HG02759 (cell line): ENCODE data around the gene AGTRAP.

Experiments
- ATAC-seq: cut with Tn5 transposase; IDR thresholded peaks from one replicate; pipeline ENCODE4 v1.9.1; 2021; ENCODE audit warnings: mild to moderate bottlenecking, moderate library complexity; ENCODE audit not compliant: unreplicated experiment

AGTRAP gene

DNA sequence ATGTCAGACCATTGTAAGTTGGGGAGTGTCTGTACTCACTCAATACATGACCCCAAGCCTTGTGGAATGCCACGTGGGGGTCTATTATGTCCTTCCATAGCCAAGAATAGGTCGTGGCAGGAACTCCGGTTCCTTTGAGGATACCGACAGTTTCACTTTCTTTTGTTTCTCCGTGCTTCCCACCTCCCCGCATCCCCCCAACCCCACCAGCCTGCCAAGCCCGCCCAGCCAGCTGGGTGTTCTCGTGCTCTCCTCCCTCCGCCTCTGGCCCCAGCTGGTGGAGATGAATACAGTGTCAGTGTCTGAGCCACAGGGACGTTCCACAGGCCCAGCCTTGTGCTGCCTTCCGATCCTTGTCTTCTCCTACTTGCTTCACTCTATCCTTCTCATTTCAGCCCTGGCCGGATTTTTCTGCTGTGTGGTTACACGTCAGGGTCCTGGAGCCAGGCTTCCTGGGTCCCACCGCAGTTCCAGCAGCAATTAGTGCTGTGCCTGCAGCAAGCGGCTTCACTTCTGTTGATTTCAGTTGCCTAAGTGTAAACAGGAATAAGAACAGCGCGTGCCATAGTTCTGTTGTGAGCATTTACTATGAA lies 4.1 kb upstream of the AGTRAP start:
- no peak for ATAC-seq

DNA sequence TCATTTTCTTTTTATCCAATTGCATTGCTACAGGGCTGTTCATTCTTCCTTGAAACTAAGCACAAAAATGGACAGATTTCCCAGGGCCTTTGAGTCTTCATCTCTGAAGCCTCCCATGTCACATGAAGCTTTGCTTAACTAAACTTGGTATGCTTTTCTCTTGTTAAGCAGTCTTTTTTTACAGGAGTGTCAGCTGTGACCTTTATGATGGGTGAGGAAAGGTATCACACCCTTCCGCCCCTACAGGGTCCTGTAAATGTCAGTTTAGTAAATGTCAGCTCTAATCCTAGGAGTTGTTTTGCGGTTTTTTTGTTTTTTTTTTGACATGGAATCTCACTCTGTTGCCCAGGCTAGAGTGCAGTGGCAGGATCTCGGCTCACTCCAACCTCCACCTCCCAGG lies 2.6 kb upstream of the AGTRAP start:
- no peak for ATAC-seq

DNA sequence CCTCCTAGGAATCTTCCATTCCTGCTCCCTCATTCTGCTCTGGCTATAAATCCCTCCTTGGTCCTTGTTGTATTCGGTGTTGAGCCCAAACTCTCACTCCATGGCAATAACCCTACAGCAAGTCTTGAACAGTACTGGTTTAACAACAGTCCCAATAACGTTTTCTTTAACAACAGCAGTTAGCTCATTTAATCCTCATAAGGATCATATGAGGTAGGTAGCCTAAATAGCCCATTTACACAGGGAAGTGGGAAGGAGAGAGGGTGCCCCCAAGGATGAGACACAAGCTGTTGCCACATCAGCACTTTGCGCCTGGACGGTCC lies 444 bp upstream of the AGTRAP start:
- ATAC-seq = peak; percentile 4

DNA sequence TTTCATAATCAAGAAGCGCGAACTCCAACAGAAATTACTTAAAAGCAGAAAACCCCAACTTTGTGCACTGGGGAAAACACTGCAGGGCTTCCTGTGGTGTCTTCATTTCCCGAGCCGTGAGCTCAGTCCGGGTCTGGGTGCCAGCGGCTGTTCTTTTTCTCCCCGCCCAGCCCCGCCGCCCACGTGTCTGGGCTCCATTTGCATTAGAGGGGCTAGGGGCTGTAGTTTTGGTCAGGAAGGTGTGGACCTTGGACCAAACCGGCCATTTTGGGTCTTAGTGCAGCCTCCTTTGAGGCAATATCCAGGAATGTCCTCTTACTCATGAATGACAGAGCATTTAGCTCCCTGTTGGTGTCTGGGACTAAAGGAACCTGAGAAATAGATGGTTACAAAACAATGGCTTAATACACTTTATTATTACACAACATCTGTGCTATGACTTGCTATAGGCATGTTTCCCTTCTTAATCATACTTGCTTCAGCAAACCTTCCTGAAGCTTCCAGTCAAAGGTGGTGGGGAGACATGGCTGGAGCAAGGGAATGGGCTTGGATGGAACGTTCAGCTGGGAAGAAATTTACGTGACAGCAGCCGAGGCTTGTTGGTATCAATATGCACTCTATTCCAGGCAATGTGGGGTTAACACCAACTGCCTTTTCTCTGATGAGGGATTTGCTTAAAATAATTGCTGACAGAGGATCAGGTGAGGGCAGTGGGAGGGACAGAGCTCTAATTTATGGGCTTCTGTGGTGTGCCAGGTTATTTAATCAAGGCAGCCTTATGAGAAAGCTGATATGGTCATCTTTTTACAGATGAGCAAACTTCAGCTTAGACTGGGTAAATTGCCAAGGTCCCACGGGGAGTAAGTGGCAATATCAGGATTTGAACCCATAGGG lies 1.1 kb downstream of the AGTRAP start:
- ATAC-seq = peak; percentile 46

DNA sequence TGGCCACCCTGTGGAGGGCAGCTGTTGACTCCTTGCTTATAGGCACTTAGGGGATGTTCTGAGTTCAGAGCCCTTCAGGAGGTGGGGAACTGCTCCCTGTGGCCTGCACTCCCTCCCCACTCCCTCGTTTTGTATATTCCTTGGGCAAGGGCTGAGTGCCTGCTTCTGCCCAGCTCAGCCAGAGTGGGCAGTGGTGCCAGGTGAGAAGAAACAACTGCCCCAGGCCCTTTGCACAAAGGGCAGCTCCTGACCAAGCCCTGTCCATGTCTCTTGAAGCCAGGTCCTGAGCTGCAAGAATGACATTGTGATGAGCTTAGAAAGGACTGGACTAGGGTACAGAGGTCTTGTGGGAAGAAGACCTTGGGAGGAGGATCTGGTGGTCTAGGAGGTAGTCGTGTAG lies 2.2 kb downstream of the AGTRAP start:
- ATAC-seq = no peak

DNA sequence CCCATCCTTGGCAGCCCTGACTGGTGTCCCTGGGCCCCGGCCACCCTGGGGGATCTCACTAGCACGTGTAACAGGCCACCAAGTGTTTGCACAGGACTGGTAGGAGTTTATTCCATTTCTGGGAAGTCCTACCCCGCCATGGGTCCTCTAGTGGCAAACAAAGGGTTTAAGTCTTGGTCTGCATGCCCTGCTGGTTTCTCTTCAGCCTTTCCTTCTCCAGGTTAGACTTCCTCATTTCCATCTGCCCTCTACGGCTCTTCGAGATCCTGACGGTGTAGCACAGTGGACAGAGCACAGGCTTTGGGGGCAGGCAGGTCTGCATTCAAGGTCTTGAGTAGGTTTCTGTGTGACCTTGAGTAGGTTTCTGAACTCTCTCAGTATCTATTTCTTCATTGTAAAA lies 2.8 kb downstream of the AGTRAP start:
- ATAC-seq = no peak

DNA sequence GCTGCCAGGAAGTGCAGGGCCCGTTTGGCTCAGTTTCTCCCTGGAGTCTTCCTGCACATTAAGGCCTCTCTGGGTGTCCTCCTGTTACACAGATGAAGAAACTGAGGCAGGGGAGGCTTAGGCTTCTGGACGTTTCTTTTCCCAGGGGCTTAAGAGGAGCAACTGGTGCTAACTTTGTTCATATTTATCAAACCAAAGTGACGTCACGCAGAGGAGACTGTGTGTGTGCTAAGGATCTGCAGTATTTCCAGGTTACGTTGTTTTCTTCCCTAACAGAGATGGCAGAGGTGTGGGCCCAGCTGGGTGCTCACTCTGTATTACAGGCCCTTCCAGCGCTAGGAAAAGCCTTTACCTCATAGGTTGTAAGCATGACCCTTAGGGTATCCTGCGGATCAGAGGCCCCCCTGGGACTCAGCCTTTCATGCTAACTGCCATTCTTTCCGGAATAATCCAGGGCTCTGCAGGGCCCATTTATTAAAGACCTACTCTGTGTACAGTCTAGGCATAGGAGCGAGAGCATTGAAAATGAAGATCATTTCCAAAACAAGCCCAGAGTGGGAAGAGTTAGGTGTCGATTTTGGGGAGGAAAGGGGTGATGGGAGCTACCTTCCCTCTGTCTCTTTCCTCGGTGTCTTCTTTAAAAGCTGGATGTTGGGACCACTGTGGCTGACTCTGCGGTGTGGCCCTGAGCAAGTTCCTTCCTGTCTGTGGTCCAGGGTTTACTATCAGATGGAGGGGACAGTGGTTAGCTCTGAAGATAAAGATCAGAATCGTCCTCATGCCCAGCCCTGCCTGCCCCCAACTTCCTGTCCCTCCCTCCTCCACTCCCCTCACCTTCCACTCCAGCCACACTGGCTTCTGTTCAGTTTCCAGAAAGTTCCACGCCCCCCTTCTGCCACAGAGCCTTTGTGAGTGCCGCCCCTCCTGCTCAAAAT lies 4.6 kb downstream of the AGTRAP start:
- ATAC-seq = no peak

DNA sequence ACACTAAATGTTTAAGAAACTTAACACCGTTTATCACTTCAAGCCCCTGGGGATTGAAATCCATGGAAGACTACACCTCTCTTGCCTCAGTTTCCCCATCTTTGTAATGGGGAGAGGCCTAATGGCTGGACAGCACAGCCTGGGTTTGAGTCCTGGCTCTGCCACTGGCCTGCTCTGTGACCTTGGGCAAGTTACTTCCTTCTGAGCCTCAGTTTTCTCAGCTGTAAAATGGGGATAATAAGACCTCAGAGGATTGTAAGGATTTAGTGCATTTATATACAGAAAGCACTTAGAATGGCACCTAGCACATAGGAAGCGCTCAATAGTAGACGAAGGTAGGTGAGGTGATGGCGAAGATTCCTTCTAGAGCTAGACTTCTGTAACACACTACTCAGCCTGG lies 5.5 kb downstream of the AGTRAP start:
- ATAC-seq = no peak

DNA sequence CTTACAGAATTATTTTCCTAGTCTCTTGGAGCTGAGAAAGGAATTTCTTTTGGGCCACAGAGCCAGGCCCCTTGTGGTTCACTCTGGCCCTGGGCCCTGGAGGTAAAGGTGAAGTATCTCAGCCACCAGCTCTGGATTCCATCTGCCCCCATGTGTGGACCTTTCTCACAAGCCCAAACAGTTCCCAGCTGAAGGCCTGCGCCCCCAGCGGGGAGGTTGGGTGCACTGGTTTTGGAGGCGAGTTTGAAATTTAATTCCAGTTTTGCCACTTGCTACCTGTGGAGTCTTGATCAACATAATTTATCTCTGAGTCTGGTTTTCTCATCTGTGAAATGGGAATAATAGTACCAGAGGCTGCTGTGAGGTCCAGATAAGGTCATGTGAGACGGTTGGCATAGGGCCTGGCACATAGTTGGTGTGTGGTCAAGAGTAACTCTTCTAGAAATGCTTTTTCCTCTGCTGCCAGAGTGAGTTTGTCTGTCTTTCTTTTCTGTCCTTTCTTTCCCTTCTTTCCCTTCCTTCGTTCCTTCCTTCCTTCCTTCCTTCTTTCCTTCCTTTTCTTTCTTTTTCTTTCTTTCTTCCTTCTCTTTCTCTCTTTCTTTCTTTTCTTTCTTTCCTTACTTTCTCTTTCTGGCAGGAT lies 6.1 kb downstream of the AGTRAP start:
- ATAC-seq = no peak

DNA sequence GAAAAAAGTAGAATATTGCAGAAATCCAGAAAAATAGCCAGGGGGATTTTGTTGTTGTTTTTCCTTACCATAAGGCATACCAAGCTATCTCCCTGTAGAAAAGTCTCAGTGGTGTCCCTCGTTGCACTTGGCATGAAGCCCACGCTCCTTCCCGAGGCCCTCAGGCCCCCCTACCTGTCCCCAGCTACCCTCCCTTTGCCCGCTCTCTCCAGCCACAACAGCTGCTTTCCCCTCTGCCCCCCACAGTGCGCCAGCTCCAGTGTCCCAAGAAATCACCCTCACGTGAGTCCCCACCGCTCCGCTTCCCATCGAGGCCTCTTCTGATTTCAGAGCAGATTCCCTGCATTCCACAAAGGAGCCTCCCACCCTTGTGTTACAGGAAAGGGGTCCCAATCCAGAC lies 8.4 kb downstream of the AGTRAP start:
- no peak for ATAC-seq

DNA sequence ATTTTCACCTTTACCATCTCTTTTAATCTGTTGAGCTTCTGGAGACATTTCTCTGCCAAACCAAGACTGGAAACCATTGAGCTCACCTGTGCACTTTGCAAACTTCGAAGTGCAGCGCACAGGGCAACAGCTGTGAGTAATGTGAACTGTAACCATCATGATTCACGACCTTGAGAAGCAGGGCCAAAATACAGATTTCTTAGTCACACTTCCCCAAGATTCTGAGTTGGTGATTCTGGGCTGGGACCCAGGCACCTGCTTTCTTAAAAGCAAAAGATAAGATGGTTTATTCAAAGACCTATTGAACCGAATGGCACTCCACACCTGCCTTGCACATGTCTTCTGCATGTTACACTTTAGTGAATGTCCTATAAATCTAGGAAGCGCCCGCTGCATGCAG lies 10.2 kb downstream of the AGTRAP start:
- no peak for ATAC-seq

DNA sequence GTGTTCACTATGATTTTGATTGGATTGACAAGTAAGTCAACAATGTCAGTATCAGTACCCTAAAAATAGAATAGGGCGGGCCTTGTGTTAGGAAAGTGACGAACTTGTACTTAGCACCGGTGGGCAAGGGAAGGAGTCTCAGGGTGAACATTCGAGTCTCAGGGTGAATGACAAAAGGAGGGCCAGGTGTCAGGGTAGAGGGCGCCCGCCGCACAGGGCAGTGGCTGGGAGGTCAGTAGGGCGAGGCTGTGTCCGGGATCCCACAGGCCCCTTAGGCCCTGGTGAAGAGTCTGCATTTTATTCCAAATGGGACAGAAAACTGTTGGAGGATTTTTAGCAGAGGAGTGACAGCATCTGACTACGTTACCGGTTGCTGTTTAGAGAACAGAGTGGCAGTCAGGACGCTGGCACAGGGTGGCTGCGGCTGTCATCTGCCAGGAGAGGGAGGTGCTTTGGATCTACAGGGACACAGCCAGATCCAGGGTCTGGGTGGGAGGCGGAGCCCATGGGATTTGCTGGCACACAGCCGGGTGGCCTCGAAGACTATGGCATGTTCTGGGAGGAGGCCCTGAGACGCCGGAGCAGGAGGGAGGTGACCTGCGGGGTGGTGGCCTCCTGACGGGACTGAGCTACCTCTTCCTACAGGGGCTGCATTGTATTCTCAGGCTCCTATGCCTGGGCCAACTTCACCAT lies 11.0 kb downstream of the AGTRAP start:
- no peak for ATAC-seq

DNA sequence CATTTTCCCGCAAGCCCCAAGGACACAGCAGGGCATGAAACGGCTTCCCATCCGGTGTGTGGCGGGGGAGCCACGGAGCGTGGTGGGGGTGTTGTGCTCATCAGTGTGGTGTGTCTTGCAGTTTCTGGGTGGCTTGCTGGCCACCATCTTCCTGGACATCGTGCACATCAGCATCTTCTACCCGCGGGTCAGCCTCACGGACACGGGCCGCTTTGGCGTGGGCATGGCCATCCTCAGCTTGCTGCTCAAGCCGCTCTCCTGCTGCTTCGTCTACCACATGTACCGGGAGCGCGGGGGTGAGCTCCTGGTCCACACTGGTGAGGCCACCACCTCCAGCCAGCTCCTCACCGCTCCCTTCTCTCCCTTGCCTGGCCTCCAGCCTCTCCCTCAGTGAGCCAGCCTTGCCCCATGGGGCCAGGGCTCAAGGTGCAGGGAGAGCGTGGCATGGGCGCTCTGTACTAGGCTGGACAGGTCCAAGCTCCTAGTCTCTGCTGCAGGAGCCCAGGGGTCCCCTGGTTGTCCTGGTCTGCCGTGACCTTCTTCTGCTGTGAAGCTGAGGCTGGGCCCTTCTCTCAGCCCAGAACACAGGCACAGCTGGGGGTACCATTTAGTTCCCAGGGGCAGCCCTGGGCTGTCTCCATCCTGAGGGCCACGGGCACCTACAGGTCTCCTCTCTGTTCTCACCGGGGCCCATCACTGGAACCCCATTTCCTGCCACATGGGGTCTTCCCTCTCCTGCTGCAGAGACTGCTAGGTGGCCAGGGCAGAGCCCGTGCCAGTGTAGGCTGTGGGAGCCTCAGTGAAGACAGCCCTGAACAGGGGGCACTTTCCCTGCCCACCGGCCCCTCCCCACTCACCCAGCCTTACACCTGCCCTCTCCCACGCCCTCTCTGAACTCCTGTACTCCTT lies 12.6 kb downstream of the AGTRAP start:
- no peak for ATAC-seq

DNA sequence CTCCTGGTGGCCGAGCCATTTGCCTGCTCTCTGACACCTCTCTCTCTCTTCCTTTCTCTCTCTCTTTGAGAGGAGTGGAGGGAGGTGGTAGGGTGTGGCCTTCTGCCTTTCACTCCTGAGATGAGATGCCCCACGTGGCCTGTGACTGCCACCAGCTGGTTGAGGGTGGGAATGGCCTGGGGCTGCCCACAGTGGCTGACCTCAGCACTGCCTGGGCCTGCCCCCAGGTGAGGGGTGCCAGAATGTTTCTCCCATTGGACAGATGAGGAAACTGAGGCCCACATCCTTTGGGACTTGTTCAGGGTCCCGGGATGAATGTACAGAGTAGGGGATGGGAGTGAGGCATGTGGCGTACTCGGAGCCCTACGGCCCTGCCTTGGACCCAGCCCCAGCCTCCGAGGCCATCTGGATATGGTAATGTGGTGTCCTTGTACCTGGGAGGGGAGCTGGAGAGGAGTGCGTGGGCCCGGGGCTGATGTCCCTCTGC lies 13.3 kb downstream of the AGTRAP start:
- ATAC-seq = peak; percentile 64

DNA sequence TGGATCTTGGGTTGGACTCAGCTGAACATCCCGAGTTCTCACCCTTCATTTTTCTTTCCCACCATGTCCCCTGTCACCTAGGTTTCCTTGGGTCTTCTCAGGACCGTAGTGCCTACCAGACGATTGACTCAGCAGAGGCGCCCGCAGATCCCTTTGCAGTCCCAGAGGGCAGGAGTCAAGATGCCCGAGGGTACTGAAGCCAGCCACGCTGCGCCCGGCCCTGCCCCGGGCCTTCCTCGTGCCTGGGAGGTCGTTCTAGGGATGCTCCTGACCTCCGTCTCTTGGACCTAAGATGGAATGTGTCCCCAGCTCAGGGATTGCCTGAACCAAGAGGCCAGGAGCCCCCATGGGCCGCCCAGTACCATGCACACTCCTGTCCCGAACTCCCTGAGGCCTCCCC lies 14.1 kb downstream of the AGTRAP start:
- no peak for ATAC-seq

DNA sequence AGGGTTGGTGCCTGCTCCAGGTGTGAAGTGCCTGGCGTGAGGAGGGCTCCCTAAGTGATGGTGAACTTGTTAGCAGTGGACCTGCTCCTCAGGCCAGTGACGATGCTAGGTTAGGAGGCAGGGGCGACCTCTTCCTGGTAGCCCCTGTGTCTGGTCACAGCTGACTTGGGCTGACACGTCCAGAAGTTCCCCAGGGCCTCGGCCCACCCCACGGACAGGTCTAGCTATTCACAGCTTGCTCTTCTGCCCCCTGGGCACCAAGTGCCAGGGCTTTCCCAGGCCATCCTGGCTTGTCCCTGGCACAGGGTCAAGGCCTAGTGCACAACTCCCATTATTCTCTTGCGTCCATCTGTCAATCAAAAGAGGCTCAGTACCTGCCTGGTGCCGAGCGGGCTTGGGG lies 15.2 kb downstream of the AGTRAP start:
- ATAC-seq = no peak

DNA sequence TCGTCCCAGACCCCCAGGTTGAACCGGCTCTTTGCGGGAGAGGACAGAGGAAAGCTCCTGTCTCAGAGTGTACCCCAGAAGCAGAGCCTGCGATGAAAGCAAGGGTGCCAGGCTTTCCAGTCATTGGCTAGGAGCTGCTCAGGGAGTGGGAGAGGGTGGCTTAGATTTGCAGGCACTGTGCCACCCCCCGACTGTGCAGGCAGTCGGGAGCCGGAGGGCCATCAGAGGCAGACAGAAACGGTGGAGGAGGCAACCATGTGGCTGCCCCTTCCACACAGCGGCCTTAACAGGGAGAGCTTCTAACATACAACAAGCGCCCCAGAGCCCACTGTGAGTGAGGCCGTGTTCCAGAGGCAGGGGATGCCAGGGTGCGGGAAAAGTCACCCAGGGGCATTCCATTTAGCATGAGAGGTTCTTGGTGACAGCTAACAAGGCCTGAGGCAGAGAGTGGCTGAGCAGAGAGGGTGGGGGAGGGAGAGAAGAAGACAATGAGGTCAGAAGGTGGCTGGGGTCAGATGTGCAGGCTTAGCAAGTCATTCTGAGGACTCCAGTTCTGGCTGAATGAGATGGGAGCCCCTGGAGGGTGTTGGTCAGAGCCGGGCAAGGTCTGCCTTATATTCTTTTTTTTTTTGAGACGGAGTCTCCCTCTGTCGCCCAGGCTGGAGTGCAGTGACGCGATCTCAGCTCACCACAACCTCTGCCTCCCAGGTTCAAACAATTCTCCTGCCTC lies 16.6 kb downstream of the AGTRAP start:
- no peak for ATAC-seq

DNA sequence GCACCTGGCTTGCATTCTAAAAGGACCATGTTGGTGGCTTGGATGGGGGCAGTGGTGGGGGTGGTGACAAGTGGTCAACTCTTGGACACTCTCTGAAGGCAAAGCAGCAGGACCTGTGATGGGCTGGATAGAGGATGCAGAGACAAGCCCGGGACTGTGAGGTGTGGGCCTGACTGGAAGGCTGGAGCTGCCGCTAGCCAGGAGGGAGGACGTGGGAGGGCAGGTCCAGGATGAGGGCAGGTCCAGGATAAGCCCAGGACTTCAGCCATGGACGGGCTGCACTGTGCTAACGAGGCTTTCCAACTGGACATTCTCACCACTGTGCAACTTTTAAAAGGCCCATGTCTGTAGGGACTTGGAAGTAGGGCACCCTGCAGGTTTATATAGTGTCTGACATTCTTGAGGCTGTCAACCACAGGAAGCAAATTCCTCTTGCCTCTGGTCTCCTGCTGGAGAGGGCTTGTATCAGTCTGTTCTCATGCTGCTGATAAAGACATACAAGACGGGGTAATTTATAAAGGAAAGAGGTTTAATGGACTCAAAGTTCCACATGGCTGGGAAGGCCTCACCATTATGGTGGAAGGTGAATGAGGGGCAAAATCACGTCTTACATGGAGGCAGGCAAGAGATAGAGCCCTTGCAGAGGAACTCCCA lies 17.7 kb downstream of the AGTRAP start:
- ATAC-seq = no peak
